GM13976 (cell line): ENCODE measurements around the gene NOCT.
"Not testable (repeated sequence)": the region's sequence is repeated elsewhere in the genome, so short reads cannot be mapped to it uniquely, and the experiment has no call there.

Experiments
- DNase-seq: peaks from one replicate; pipeline ENCODE4 v3.0.0; 2012; ENCODE audit warnings: low spot score
- in situ Hi-C: fragments of 300-500 bp; cut with MboI; formaldehyde crosslinking; loops from one replicate; pipeline ENCODE4 v1.12.0; 2022; ENCODE audit warnings: low sequenced_read_pairs, mixed read lengths, inconsistent platforms; ENCODE audit not compliant: unreplicated experiment
- TF ChIP-seq, protein P1 (sequence below): IDR thresholded peaks from 2 replicates; pipeline ENCODE4 v1.5.1; 2012; ENCODE audit warnings: borderline replicate concordance, mild to moderate bottlenecking; ENCODE audit not compliant: insufficient read depth; ENCODE audit errors: extremely low read depth, missing control alignments, control extremely low read depth

Gene NOCT

DNA sequence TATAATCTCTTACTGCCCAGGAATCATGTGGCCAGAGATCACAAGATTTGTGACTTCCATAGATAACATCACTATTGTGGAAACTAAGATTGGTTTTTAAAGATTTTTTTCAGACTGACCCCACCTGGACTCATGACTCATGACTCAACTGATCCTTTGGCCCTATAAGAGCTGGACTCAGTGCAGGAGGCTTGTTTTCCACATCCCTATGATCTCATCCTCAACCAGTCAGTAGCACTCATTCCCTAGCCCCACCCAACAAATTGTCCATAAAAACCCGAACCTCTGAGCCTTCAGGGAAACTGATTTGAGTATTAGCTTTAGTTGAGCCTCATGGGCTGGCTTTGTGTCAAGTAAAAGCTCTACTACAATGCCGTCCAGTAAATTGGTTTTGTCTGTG lies 7.9 kb upstream of the NOCT start:
- in situ Hi-C loops = no loop called here
- TF ChIP-seq, protein P1, sequence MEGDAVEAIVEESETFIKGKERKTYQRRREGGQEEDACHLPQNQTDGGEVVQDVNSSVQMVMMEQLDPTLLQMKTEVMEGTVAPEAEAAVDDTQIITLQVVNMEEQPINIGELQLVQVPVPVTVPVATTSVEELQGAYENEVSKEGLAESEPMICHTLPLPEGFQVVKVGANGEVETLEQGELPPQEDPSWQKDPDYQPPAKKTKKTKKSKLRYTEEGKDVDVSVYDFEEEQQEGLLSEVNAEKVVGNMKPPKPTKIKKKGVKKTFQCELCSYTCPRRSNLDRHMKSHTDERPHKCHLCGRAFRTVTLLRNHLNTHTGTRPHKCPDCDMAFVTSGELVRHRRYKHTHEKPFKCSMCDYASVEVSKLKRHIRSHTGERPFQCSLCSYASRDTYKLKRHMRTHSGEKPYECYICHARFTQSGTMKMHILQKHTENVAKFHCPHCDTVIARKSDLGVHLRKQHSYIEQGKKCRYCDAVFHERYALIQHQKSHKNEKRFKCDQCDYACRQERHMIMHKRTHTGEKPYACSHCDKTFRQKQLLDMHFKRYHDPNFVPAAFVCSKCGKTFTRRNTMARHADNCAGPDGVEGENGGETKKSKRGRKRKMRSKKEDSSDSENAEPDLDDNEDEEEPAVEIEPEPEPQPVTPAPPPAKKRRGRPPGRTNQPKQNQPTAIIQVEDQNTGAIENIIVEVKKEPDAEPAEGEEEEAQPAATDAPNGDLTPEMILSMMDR = no peak

DNA sequence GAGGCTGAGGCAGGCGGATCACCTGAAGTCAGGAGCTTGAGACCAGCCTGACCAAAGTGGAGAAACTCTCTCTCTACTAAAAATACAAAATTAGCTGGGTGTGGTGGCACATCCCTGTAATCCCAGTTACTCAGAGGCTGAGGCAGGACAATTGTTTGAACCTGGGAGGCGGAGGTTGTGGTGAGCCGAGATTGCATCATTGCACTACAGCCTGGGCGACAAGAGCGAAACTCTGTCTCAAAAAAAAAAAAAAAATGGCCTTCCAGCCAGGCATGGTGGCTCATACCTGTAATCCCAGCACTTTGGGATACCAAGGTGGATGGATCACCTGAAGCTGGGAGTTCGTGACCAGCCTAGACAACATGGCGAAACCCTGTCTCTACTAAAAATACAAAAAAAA lies 7.3 kb upstream of the NOCT start:
- DNase-seq = not testable (repeated sequence)

More for the DNA sequence above, 7.9 kb upstream of the NOCT start:
- DNase-seq = no peak

DNA sequence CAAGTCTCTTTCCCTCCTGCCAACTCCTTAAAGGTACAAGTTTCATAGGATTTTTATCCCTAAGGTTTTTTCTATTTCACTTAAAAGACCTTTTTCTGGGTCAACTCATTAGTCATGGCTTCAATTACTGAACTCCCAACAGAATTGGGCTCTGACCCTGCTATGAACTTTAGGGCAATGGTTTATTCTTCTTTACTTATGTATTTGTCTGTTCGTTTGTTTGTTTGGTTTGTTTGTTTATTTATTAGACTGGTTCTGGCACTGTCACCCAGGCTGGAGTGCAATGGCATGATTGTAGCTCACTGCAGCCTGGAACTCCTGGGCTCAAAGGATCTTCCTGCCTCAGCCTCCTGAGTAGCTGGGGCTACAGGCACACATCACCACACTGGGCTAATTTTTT lies 5.9 kb upstream of the NOCT start:
- DNase-seq = no peak
- TF ChIP-seq, protein P1 = no peak
- in situ Hi-C loops = no loop called here

More for the DNA sequence above, 7.3 kb upstream of the NOCT start:
- in situ Hi-C loops = not testable (repeated sequence)

DNA sequence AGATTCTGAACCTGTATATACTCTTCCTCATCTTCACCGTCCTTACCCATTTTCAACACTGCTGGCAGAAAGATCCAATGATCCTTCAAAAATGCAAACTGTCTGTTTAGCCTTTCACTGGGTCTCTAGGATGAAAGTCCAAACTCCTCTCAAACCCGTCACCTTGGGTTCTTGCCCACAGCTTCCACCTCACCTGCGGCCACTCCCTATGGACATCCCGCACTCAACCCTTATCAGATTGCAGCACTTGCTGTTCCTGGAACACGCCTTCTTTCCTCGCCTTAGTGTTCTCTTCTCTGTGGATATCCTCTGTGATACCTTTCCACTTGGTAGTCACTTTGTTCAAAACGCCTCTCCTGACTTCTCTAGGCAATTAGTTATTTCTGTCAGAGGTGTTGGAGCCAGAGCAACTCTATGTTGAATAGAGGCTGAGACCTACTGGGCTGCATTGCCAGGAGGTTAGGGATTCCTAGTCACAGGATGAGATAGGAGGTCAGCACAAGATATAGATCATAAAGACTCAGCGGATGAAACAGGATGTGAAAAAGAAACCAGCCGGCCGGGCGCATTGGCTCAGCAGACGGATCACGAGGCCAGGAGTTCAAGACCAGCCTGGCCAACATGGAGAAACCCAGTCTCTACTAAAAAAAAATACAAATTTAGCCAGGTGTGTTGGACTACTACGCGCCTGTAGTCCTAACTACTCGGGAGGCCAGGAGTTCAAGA lies 4.2 kb upstream of the NOCT start:
- TF ChIP-seq, protein P1 = no peak
- in situ Hi-C loops = no loop called here
- no peak for DNase-seq

DNA sequence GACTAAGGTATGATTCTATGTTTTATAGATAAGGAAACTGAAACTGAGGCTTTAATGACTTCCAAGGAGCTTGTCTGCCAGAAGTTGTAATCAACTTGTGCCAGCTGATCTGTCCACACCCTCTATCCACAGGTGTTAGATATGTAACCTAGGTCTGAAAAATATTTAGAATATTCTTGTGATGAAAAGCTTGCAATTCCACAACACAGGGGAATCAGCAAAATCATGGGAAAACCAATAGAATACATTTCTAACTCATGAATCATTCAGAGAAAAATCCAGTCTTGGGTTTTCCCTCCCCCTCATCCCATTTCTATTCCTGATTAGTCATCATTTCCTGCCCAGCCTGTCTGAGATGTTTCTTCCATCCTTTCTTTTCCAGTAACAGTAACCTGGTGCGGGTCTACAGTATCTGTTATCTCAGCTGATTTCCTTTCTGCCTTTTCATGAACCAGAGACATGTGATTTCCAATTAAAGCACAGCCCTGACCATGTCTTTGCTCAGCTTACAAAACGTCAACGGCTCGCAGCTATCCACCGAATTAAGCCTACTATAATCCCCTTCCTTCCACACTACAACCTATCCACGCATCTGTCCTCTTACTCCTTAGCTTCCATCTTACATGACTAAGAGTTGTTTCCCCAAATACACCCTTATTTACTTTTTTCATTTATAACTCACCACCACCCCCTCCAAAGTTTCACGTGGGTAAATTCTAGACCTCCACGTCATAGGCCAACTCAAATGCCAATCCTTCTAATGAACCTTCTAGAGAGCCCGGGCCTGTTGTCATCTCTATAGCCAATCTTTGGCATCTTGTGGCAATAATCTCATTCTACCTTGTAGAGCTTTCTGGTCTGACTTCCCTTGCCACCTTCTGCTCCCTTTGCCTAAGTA lies 961 bp upstream of the NOCT start:
- in situ Hi-C loops = no loop called here
- DNase-seq = peak; percentile 45
- TF ChIP-seq, protein P1 = no peak

DNA sequence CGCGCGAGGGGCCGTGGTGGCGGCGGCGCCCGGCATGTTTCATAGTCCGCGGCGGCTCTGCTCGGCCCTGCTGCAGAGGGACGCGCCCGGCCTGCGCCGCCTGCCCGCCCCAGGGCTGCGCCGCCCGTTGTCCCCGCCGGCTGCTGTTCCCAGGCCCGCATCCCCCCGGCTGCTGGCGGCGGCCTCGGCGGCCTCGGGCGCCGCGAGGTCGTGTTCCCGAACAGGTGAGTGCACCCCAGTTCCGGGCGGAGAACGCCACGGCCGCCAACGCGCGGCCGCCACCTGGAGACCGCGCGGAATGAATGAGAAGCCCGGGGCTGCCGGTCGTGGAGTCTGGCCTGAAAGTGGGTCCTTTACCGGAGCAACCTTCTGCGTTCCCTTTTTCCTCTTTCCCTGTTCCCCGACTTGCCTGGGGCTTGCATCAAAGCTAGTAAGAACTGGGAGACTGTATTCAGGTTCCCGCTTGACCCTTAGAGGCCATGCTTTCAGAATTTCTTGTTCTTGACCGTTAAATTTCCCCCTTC lies 429 bp downstream of the NOCT start:
- DNase-seq = peak; percentile 64
- in situ Hi-C loops = no loop called here
- TF ChIP-seq, protein P1 = no peak
